HG02571 (cell line): ENCODE results near the gene CDC23.
"Not testable (repeated sequence)": the region's sequence is repeated elsewhere in the genome, so short reads cannot be mapped to it uniquely, and the experiment has no call there.

Source experiments
- ATAC-seq: cut with Tn5 transposase; IDR thresholded peaks from one replicate; pipeline ENCODE4 v1.9.1; 2021; ENCODE audit warnings: mild to moderate bottlenecking, moderate library complexity; ENCODE audit not compliant: unreplicated experiment

The CDC23 gene, protein sequence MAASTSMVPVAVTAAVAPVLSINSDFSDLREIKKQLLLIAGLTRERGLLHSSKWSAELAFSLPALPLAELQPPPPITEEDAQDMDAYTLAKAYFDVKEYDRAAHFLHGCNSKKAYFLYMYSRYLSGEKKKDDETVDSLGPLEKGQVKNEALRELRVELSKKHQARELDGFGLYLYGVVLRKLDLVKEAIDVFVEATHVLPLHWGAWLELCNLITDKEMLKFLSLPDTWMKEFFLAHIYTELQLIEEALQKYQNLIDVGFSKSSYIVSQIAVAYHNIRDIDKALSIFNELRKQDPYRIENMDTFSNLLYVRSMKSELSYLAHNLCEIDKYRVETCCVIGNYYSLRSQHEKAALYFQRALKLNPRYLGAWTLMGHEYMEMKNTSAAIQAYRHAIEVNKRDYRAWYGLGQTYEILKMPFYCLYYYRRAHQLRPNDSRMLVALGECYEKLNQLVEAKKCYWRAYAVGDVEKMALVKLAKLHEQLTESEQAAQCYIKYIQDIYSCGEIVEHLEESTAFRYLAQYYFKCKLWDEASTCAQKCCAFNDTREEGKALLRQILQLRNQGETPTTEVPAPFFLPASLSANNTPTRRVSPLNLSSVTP

GRCh38 chr5:138213161-138214029, at the start of gene CDC23:
Gene CDC23 (minus strand): TSS chr5:138213323. CDS start chr5:138213312, 11 bp downstream.
- peak; percentile 97 for ATAC-seq

- ATAC-seq = no peak
Measured at GRCh38 chr5:138258704-138259292, 45.7 kb upstream of the CDC23 start.

DNA sequence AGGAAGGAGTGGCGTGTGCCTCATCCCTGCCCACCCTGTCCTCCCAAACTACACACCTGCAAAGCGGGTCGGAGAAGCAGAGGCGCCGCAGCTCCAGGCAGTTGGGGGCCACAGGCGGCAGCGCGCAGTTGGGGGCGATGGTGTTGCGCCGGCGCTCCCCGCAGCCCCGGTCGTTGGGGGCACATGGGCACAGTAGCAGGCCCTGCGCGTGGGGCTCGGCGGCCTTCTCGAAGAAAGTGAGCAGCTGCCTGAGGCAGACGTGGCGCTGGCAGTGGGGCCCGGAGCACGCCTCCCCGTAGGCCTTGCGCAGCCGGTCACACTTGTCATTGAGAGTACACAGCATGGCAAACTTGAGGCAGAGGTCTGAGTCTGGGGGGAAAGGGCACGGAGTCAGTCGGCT, 44.5 kb upstream of the CDC23 start:
- no peak for ATAC-seq

- ATAC-seq = no peak
Measured at GRCh38 chr5:138252944-138253343, 39.8 kb upstream of the CDC23 start.

GRCh38 chr5:138247800-138248199, 34.7 kb upstream of the CDC23 start:
- not testable (repeated sequence) for ATAC-seq

GRCh38 chr5:138246822-138247221, 33.7 kb upstream of the CDC23 start:
- ATAC-seq = no peak

DNA sequence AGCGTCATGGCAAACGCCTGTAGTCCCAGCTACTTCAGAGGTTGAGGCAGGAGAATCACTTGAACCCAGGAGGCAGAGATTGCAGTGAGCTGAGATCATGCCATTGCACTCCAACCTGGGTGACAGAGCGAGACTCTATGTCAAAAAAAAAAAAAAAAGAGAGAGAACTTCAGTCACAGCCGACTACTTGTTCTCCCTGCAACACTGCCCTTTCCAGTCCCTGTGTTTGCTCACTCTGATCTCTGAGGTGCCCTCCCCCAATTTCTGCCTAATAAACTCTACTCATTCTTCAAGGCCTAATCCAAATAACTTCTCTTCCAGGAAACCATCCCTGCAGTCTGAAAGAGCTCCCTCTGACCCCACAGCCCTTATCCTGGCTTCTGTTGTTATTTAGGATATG, 33.2 kb upstream of the CDC23 start:
- no peak for ATAC-seq

DNA sequence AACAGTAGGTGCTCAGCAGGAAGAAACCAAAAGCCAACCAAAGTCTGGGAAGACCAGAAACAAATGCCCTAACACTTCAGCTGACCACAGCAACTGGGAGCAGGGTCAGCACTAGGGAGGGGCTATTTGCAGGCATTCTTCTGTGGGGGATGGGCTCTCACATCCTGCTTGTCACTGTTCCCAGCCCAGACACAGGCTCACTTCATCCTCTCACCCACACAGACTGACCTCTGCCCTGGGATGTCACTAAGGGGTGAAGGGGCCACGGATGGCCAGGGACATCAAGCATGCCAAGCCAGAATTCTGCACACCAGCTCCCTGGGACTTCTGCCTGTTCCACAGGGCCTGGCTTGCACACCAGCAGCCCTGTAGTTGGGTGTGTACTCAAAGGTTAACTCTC, 32.6 kb upstream of the CDC23 start:
- ATAC-seq = no peak

DNA sequence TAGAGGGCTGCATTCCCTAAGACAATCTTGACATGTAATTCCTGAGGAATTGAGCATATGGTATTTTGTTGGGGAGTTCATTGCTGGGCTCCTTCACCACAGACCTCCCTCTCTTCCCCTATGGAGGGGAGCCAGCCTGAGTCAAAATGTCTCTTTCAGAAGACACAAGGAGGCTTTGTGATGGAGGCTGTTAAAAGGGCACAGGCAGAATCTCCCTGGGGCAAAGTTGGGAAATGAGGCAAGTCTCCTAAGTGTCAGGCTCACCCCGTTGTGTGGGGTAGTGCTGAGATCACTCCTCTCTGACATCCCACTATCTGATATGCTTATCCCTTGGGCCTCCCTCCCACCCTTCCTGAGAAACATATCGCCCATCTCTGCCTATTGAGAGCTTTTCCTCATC, 30.7 kb upstream of the CDC23 start:
- no peak for ATAC-seq

DNA sequence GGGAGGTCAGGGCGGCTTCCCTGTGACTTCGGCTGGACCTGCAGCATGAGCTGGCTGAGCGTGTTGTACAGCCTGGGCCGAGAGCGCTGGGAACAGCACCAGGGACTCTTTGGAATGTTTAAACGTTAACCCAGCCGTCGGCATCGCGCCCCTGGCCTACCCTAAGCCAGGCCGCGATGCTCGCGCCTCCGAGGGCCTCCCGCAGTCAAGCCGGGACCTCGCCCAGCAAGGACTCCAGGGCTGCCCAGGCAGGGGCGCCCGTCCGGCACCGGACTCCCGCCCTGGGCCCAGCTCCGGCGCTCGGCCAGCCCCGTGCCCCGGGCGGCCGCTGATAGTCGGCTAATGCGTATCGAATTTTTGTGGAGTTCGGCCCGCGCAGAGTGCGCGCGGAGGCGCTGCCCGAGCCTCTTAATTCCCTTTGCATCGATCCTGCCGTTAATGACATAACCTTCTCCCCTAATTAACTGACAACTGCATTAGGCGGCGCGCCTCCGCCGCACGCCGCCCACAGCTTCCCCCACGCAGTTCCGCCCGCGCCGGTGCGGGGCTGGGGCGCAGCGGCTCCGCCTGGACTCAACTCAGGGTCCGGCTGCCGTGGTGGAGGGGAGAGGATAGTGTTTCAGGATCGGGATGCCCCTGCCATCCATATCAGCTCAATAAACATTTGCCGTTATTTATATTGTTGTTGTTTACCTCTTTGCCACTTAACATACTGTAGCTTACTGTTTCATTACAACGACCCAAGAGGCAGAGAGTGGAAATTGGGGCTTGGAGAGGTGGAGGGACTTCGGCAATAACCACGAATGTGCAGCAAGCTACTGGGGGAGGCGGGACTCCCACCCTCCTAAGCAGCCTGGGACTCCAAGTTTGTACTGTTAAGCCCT, 28.8 kb upstream of the CDC23 start:
- no peak for ATAC-seq

GRCh38 chr5:138240650-138241385, 27.7 kb upstream of the CDC23 start:
- no peak for ATAC-seq

- ATAC-seq = no peak
Measured at GRCh38 chr5:138238034-138238433, 24.9 kb upstream of the CDC23 start.

DNA sequence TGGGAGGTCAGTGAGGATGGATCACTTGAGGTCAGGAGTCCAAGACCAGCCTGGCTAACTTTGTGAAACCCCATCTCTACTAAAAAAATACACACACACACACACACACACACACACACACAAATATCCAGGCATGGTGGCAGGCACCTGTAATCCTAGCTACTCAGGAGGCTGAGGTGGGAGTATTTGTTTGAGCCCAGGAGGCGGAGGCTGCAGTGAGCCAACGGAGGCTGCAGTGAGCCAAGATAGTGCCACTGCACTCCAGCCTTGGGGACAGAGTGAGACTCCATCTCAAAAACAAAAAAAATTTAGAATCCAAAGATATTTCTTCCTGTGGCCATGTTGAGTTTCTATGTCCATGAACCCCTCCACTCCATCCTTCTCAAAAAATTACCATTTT, 21.5 kb upstream of the CDC23 start:
- ATAC-seq = no peak

DNA sequence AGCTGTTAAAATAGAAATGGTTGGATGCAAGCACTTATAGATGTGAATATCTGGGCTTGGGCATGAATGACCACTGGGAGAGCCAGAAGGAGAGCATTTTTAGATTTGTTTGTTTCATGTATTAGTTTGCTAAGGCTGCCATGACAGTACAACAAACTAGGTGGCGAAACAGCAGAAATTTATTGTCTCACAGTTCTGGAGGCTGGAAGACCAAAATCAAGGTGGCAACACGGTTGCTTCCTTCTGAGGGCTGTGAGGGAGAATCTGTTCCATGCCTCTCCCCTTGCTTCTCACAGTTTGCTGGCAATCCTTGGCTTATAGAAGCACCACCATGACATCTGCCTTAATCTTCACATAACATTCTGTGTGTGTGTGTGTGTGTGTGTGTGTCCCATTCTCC, 20.2 kb upstream of the CDC23 start:
- no peak for ATAC-seq

GRCh38 chr5:138230981-138231589, 18.0 kb upstream of the CDC23 start:
- ATAC-seq = no peak

DNA sequence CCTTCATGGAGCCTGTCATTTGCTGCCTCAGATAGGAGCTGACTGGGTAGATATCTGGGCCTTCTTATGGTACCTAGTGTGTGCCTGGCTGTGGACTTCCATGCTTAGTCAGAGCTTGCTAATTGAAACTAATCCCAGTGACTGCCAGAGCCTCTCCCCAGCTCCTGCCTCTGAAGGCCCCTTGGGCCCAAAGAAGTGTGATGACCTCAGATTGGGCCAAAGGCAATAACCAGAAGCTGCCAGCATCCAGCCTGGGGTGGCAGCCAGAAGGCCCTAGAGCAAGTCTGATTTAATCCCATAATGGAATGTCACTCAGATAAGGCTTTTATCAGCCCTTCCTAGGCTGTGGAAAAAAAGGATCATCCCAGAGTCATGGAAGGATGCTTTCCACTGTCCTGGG, 17.1 kb upstream of the CDC23 start:
- no peak for ATAC-seq

DNA sequence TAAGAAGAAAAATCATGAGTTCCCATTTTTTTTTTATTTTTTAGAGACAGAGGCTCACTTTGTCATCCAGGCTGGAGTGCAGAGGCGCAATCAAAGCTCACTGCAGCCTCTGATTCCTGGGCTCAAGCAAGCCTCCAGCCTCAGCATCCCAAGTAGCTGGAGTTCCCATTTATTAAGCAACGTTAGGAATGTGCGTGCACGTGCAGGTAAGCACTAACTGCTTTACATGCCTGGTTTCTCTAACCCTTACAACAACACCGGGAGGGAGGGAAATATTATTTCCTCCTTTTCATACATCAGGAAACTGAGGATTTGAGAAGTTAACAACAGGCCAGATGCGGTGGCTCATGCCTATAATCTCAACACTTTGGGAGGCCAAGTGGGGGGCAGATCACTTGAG, 16.3 kb upstream of the CDC23 start:
- no peak for ATAC-seq

DNA sequence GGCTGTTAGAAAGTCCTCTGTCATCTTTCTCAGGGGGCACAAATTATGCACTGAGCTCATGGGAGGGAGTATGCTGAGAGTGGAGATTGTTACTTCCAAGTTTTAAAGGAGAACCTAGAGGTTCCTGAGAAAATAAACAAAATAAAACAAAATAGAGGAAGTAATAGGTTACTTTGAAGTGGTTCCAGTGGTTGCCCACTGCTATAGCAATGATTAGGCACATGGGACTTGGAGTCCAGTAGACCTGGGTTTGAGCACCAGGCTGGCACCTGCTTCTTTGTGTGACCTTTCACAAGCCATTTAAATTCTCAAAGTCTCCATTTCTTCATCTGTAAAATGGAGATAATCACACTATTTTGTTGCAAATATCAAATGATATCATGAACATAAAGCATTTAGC, 13.8 kb upstream of the CDC23 start:
- ATAC-seq = no peak

DNA sequence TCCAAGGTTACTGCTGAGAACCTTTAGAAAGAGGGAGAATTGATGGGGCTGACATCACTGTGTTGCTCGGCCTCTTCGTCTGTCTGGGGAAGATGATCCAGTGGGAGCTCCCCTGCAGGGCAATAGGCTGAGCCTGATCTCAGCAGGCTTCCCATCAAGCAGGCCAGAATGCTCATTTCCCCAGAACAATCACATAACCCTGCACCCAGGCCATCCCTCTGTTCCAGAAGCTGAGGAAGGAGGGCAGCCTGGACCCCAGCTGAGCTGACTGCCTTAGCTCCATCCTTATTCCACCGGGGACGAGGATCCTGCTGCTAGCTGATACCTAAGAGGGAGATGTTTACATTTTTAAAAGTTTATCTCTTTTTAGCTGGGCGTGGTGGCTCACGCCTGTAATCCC, 11.6 kb upstream of the CDC23 start:
- ATAC-seq = no peak
